Activated B cell treated with CpG ODN at 0.5 μM for 24 hours (primary cell): ENCODE results near the gene WDR81. TPM values are rescaled to one million over a fixed set of nuclear protein-coding genes. Genes with fewer than 3 reads are reported as not detected.

ENCODE experiments used
- ATAC-seq: fragments of 200-7000 bp; cut with Tn5 transposase; one replicate; pipeline ENCODE4 v1.10.0; 2021; ENCODE audit warnings: low read depth, mild to moderate bottlenecking, moderate library complexity
- CTCF ChIA-PET: fragments of 350-600 bp; sonication (Branson Sonifier 250); formaldehyde crosslinking; loops from one replicate; lab custom pipeline; 2021; ENCODE audit warnings: antibody characterized with exemption; lab: Charles Lee
- POLR2A ChIA-PET: fragments of 350-600 bp; sonication (Branson Sonifier 250); formaldehyde crosslinking; loops from one replicate; lab custom pipeline; 2021; ENCODE audit warnings: antibody characterized with exemption; lab: Charles Lee
- DNase-seq: peaks from one replicate; pipeline ENCODE4 v3.0.0; 2022
- H3K27ac Mint-ChIP-seq: one replicate; pipeline ENCODE4 v1.8.0; 2020; ENCODE audit warnings: mixed read lengths
- H3K27me3 Mint-ChIP-seq: one replicate; pipeline ENCODE4 v1.8.0; 2021; ENCODE audit warnings: mixed read lengths
- H3K36me3 Mint-ChIP-seq: one replicate; pipeline ENCODE4 v1.8.0; 2021; ENCODE audit warnings: low read depth, mixed read lengths
- H3K4me1 Mint-ChIP-seq: one replicate; pipeline ENCODE4 v1.8.0; 2021; ENCODE audit warnings: mixed read lengths
- H3K4me3 Mint-ChIP-seq: one replicate; pipeline ENCODE4 v1.8.0; 2020; ENCODE audit warnings: mild to moderate bottlenecking, mixed read lengths
- H3K9me3 Mint-ChIP-seq: one replicate; pipeline ENCODE4 v1.8.0; 2020; ENCODE audit warnings: mixed read lengths
- intact Hi-C: fragments of 100-400 bp; cut with micrococcal nuclease; formaldehyde crosslinking; loops from one replicate; pipeline ENCODE4 v1.15.1; 2024
- total RNA-seq: library from RNA; stranded (reverse); gene quantifications from 2 replicates; pipeline ENCODE4 v1.2.3, GENCODE V29; 2022
- TF ChIP-seq, protein P1 (sequence below): fragments of 200-600 bp; IDR thresholded peaks from one replicate; pipeline ENCODE4 v1.8.0; 2022; ENCODE audit warnings: antibody characterized with exemption, mild to moderate bottlenecking

The WDR81 gene
- total RNA-seq, 1 donor from 2014 or later = 48.4 TPM

DNA sequence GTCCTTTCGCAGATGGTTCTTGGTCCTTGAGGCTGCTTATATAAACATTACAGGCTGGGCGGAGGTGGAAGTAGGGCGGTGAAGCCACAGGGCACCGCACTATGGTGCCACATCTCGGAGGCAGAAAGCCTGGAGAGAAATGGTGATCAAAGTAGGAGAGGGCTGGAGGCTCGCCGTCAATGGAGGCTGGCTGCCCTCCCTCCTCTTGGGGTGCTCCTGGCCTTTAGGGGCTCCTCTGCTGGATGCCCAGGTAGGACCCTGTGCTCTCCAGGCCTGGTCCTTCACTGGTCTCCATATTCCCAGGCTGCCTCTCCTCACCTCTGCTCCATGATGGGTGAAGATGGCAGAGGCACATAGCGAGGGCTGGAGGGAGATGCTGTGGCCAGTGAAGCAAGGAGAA, 12.2 kb upstream of the WDR81 start:
- Mint-ChIP-seq H3K4me1 (peaks cover 25% of the 10 kb centered on the region), H3K36me3 (no peaks in the 10 kb centered on the region), H3K27me3 (peaks cover 23% of the 10 kb centered on the region), H3K27ac (no peak overlapping the region), H3K9me3 (no peaks in the 10 kb centered on the region), H3K4me3 (no peak overlapping the region)
- TF ChIP-seq, protein P1, sequence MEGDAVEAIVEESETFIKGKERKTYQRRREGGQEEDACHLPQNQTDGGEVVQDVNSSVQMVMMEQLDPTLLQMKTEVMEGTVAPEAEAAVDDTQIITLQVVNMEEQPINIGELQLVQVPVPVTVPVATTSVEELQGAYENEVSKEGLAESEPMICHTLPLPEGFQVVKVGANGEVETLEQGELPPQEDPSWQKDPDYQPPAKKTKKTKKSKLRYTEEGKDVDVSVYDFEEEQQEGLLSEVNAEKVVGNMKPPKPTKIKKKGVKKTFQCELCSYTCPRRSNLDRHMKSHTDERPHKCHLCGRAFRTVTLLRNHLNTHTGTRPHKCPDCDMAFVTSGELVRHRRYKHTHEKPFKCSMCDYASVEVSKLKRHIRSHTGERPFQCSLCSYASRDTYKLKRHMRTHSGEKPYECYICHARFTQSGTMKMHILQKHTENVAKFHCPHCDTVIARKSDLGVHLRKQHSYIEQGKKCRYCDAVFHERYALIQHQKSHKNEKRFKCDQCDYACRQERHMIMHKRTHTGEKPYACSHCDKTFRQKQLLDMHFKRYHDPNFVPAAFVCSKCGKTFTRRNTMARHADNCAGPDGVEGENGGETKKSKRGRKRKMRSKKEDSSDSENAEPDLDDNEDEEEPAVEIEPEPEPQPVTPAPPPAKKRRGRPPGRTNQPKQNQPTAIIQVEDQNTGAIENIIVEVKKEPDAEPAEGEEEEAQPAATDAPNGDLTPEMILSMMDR = no peak
- intact Hi-C loops = no loop called here
- no peak for DNase-seq
- POLR2A ChIA-PET = interaction anchor here (0.6 kb wide), 1 partner anchor 111 kb away, joined by 7 read pairs; no protein-coding TSS in a partner anchor
- ATAC-seq = no peak
- CTCF ChIA-PET = interaction anchor here (1.9 kb wide), 1 partner anchor 43 kb away, joined by 5 read pairs; no protein-coding TSS in a partner anchor

DNA sequence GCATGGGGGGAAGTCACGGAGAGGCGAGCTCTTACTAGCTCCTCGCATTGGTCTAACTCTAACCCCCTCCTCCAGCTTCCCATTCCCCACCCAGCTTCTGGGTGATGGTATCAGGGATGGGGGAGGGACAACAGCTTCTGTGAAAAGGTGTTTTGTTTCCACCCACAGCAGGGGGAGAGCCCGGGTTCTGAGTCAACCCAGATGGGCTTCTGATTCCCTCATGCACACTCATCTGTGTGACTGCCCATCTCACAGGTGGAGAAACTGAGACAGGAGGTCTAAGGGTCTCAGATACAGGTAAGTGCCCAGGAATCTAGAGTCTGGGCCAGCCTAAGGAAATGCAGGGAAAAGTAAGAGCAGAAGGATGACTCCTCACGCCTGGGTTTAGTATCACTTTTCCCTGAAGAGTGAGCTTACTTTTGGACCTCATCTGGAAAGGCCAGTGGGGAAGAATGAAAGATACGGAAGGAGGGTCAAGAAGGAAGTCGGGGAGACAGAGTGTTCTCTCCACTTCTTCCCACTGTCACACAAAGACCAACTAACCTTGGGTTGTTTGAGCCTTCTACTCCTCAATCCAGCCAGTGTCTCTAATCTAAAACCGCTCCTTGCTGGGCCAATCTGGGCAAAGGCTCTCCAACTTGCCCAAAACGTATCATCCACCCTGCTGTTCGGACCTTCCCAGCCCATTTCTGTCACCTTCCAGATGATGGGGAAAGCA, 11.2 kb upstream of the WDR81 start:
- intact Hi-C loops = no loop called here
- no peaks in the 10 kb centered on the region for H3K36me3 Mint-ChIP-seq

GRCh38 chr17:1713878-1714426, 10.6 kb upstream of the WDR81 start:
- H3K36me3 Mint-ChIP-seq = no peaks in the 10 kb centered on the region
- peak overlapping the region; percentile 39 for H3K4me3 Mint-ChIP-seq
- peaks cover 28% of the 10 kb centered on the region for H3K4me1 Mint-ChIP-seq
- TF ChIP-seq, protein P1 = no peak
- ChIA-PET CTCF (interaction anchor here (1.7 to 1.9 kb wide), 3 partner anchors 45 to 151 kb away, joined by 5 to 15 read pairs (median 13); no protein-coding TSS in a partner anchor), POLR2A (interaction anchor here (0.6 to 3.9 kb wide), 4 partner anchors 10 to 116 kb away, joined by 3 to 43 read pairs (median 6); partner anchors contain the start of genes PRPF8, RPA1, SMYD4 and WDR81)
- intact Hi-C loops = no loop called here
- H3K27me3 Mint-ChIP-seq = peaks cover 17% of the 10 kb centered on the region
- no peak for ATAC-seq
- DNase-seq = no peak
- no peaks in the 10 kb centered on the region for H3K9me3 Mint-ChIP-seq
- H3K27ac Mint-ChIP-seq = no peak overlapping the region

More for the DNA sequence above, 11.2 kb upstream of the WDR81 start:
- Mint-ChIP-seq H3K27me3 (peaks cover 17% of the 10 kb centered on the region), H3K27ac (no peak overlapping the region), H3K4me1 (peaks cover 30% of the 10 kb centered on the region), H3K9me3 (no peaks in the 10 kb centered on the region), H3K4me3 (no peak overlapping the region)
- ATAC-seq (no peak), DNase-seq (no peak)
- ChIA-PET POLR2A (interaction anchor here (0.6 to 1.7 kb wide), 3 partner anchors 11 to 39 kb away, joined by 3 to 6 read pairs (median 5); partner anchors contain the start of gene WDR81), CTCF (interaction anchor here (1.7 to 1.9 kb wide), 3 partner anchors 44 to 152 kb away, joined by 5 to 15 read pairs (median 13); no protein-coding TSS in a partner anchor)
- TF ChIP-seq, protein P1 = no peak

DNA sequence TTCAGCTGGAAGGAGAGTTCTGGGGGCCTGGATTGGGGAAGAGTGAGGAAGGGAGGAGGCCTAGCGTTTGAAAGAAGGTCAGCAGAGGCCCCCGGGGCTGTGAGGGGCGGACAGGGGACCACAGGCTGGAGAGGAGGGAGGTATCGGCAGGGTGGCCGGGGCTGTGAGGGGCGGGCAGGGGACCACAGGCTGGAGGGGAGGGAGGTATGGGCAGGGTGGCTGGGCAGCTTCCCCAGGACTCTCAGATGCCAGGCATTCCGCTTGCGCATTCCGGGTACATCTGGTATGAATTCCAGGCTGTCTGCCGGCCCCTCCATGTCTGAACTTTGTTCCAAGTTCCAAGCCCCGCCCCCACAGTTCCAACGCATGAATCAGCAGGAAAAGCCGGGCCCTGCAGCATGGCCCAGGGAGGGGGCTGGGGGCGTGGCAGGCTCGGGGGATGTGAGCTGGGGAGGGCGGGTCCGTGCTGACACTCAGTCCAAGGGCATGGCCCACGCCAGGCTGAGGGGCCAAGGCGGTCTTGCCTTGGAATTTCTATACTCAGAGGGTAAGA, 10.0 kb upstream of the WDR81 start:
- intact Hi-C loops = no loop called here
- peaks cover 27% of the 10 kb centered on the region for H3K4me1 Mint-ChIP-seq
- DNase-seq (no peak), ATAC-seq (no peak)
- TF ChIP-seq, protein P1 = no peak
- ChIA-PET CTCF (interaction anchor here (1.9 kb wide), 1 partner anchor 151 kb away, joined by 15 read pairs; no protein-coding TSS in a partner anchor), POLR2A (interaction anchor here (1.3 to 3.9 kb wide), 3 partner anchors 10 to 116 kb away, joined by 3 to 43 read pairs (median 5); partner anchors contain the start of genes PRPF8, RPA1, SMYD4 and WDR81)
- H3K9me3 Mint-ChIP-seq = no peaks in the 10 kb centered on the region
- H3K36me3 Mint-ChIP-seq = no peaks in the 10 kb centered on the region
- no peak overlapping the region for H3K27ac Mint-ChIP-seq
- peak overlapping the region; percentile 91 for H3K4me3 Mint-ChIP-seq
- H3K27me3 Mint-ChIP-seq = peaks cover 17% of the 10 kb centered on the region
